Measurements from ENCODE around the gene HECW1. TPM values are rescaled to one million over a fixed set of nuclear protein-coding genes. Genes with fewer than 3 reads are reported as not detected.

HECW1 gene
- total RNA-seq, 1 experiment from 2014 or later = 2.7 TPM

DNA sequence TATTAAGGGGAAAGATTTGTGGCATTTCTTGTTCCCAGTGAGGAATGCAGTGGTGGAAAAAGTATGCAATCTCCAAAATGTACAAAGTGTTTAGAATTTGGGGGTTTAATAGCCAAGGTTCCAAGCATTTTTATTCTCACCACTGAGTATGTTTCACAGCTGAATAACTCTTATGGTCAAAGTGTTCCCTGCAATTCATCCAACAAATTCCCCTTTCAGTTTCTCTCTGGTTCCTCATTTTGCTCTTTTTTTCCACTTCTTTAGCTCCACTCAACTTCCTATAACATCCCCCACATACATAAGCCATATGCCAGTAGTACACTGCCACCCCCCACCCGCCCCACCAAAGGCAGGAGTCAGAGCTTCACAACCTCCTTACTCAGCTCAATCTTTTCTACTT is 4.6 kb downstream of the HECW1 start:
- Histone ChIP-seq H3K9me3 (ENCODE audit: insufficient read depth, low read depth) (no peaks in the 10 kb centered on the region), H3K4me3 (no peak overlapping the region), H3K36me3 (ENCODE audit: low read depth) (no peaks in the 10 kb centered on the region), H3K4me1 (replicated peaks; ENCODE audit: insufficient read depth) (no peaks in the 10 kb centered on the region), H3F3A (ENCODE audit: insufficient read depth, low read depth) (no peaks in the 10 kb centered on the region), H3K27me3 (ENCODE audit: insufficient read depth, low read depth) (peaks cover 78% of the 10 kb centered on the region), H2AFZ (no peak overlapping the region), H4K20me1 (ENCODE audit: insufficient read depth) (no peaks in the 10 kb centered on the region), H3K79me2 (ENCODE audit: low read depth) (no peaks in the 10 kb centered on the region), H3K27ac (no peak overlapping the region), H3K9me2 (ENCODE audit: insufficient read depth) (no peaks in the 10 kb centered on the region), H3K4me2 (no peak overlapping the region)
- TF ChIP-seq EZH2 (IDR thresholded peaks at IDR 0.05; ENCODE audit: low read depth) (no peak), CTCF (conservative IDR thresholded peaks at IDR 0.05) (no peak)
- intact Hi-C loops (cut with micrococcal nuclease; ENCODE audit: unreplicated experiment) = no loop called here
- POLR2A ChIA-PET (ENCODE audit: unreplicated experiment) = no interaction called here
- BruUV-seq (replicated peaks) = no TSS peak
- CTCF ChIA-PET = no interaction called here
- no peak for DNase-seq

GRCh38 chr7:43117861-43118260 is 5.4 kb downstream of the HECW1 start:
- no TSS peak for BruUV-seq (replicated peaks)
- Histone ChIP-seq H3K9me2 (ENCODE audit: insufficient read depth) (no peaks in the 10 kb centered on the region), H3K27me3 (ENCODE audit: insufficient read depth, low read depth) (peaks cover 86% of the 10 kb centered on the region), H3K4me3 (no peak overlapping the region), H3K4me1 (replicated peaks; ENCODE audit: insufficient read depth) (no peaks in the 10 kb centered on the region), H3K27ac (no peak overlapping the region), H3K79me2 (ENCODE audit: low read depth) (no peaks in the 10 kb centered on the region), H3K9me3 (ENCODE audit: insufficient read depth, low read depth) (no peaks in the 10 kb centered on the region), H4K20me1 (ENCODE audit: insufficient read depth) (no peaks in the 10 kb centered on the region), H3F3A (ENCODE audit: insufficient read depth, low read depth) (no peaks in the 10 kb centered on the region), H2AFZ (no peak overlapping the region), H3K4me2 (no peak overlapping the region), H3K36me3 (ENCODE audit: low read depth) (no peaks in the 10 kb centered on the region)
- TF ChIP-seq EZH2 (IDR thresholded peaks at IDR 0.05; ENCODE audit: low read depth) (no peak), CTCF (conservative IDR thresholded peaks at IDR 0.05) (no peak)
- DNase-seq = no peak
- POLR2A ChIA-PET (ENCODE audit: unreplicated experiment) = no interaction called here
- intact Hi-C loops (cut with micrococcal nuclease; ENCODE audit: unreplicated experiment) = no loop called here
- CTCF ChIA-PET = no interaction called here

GRCh38 chr7:43118313-43118712 is 5.9 kb downstream of the HECW1 start:
- Histone ChIP-seq H3K4me2 (no peak overlapping the region), H4K20me1 (ENCODE audit: insufficient read depth) (no peaks in the 10 kb centered on the region), H2AFZ (no peak overlapping the region), H3F3A (ENCODE audit: insufficient read depth, low read depth) (no peaks in the 10 kb centered on the region), H3K9me3 (ENCODE audit: insufficient read depth, low read depth) (no peaks in the 10 kb centered on the region), H3K27ac (no peak overlapping the region), H3K27me3 (ENCODE audit: insufficient read depth, low read depth) (peaks cover 90% of the 10 kb centered on the region), H3K4me3 (no peak overlapping the region), H3K79me2 (ENCODE audit: low read depth) (no peaks in the 10 kb centered on the region), H3K4me1 (replicated peaks; ENCODE audit: insufficient read depth) (no peaks in the 10 kb centered on the region), H3K9me2 (ENCODE audit: insufficient read depth) (no peaks in the 10 kb centered on the region), H3K36me3 (ENCODE audit: low read depth) (no peaks in the 10 kb centered on the region)
- no peak for DNase-seq
- ChIA-PET CTCF (no interaction called here), POLR2A (ENCODE audit: unreplicated experiment) (no interaction called here)
- intact Hi-C loops (cut with micrococcal nuclease; ENCODE audit: unreplicated experiment) = no loop called here
- no peak for TF ChIP-seq EZH2 (IDR thresholded peaks at IDR 0.05; ENCODE audit: low read depth)
- no peak for TF ChIP-seq CTCF (conservative IDR thresholded peaks at IDR 0.05)
- BruUV-seq (replicated peaks) = no TSS peak

All from PC-9 (cell line).